Measurements from ENCODE around the gene VAMP7. TPM values are rescaled to one million over a fixed set of nuclear protein-coding genes. Genes with fewer than 3 reads are reported as not detected.

VAMP7 gene
- total RNA-seq, 1 experiment from 2014 or later = 78.4 TPM

- Histone ChIP-seq H3K27ac (ENCODE audit: low read length) (no peak overlapping the region), H3K4me1 (ENCODE audit: control insufficient read depth, insufficient read depth, low read length) (peaks cover 10% of the 10 kb centered on the region), H3K4me3 (ENCODE audit: low read depth in 2 of 2, low read length in 2 of 2) (no peak overlapping the region), H3K9me3 (ENCODE audit: control insufficient read depth, insufficient read depth, low read depth, low read length) (no peaks in the 10 kb centered on the region), H3K27me3 (ENCODE audit: control insufficient read depth, insufficient read depth, low read length) (no peaks in the 10 kb centered on the region), H3K36me3 (ENCODE audit: control insufficient read depth, insufficient read depth, low read length) (peaks cover 13% of the 10 kb centered on the region)
- ChIA-PET POLR2A (no interaction called here), CTCF (no interaction called here)
- in situ Hi-C loops (cut with HindIII; ENCODE audit: low pct_unique_long_range_greater_than_20kb, low sequenced_read_pairs) (no loop called here), intact Hi-C loops (cut with micrococcal nuclease; ENCODE audit: unreplicated experiment) (no loop called here)
- TF ChIP-seq POLR2AphosphoS5 (IDR thresholded peaks at IDR 0.05; ENCODE audit: low read depth, low read length) = no peak
- no peak for TF ChIP-seq SIN3A (IDR thresholded peaks at IDR 0.05; ENCODE audit: borderline replicate concordance, insufficient read depth, low read depth, low read length)
- TF ChIP-seq CTCF (IDR thresholded peaks at IDR 0.05) = no peak
- no TSS peak for BruUV-seq (replicated peaks)
- ATAC-seq (no peak), DNase-seq (ENCODE audit: low read depth, low spot score) (no peak)
These were observed 5.3 kb downstream of the VAMP7 start for GRCh38 chrX:155886409-155886808.

DNA sequence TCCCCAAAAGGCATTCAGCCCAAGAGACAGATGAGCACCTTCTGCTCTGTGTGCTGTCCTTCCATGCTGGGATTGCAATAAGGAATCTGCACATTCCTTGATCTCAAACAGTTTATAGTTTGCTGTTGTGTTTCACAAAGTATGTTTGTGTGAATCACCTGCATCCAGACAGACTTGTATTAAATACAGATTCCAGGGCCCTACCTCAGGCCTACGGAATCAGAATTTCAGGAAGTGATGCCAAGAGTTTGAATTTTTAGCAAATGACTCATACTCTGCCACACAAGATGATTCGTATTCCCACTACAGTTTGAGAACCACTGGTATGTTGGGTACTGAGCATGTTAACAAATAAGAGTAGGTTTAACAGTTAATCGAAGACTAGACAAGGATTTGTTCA lies 7.0 kb downstream of the VAMP7 start:
- ChIA-PET POLR2A (no interaction called here), CTCF (no interaction called here)
- H3K9me3 ChIP-seq (ENCODE audit: control insufficient read depth, insufficient read depth, low read depth, low read length) = no peaks in the 10 kb centered on the region
- in situ Hi-C loops (cut with HindIII; ENCODE audit: low pct_unique_long_range_greater_than_20kb, low sequenced_read_pairs) = no loop called here
- ATAC-seq (peak; percentile 70), DNase-seq (ENCODE audit: low read depth, low spot score) (peak; percentile 76)
- H3K27me3 ChIP-seq (ENCODE audit: control insufficient read depth, insufficient read depth, low read length) = no peaks in the 10 kb centered on the region
- intact Hi-C loops (cut with micrococcal nuclease; ENCODE audit: unreplicated experiment) = no loop called here
- no peak overlapping the region for H3K4me3 ChIP-seq (ENCODE audit: low read depth in 2 of 2, low read length in 2 of 2)
- no TSS peak for BruUV-seq (replicated peaks)
- TF ChIP-seq SIN3A (IDR thresholded peaks at IDR 0.05; ENCODE audit: borderline replicate concordance, insufficient read depth, low read depth, low read length) = no peak
- TF ChIP-seq POLR2AphosphoS5 (IDR thresholded peaks at IDR 0.05; ENCODE audit: low read depth, low read length) = 0 out of 2 replicates have a peak, but pooled peaks have one; percentile 18
- H3K36me3 ChIP-seq (ENCODE audit: control insufficient read depth, insufficient read depth, low read length) = peaks cover 13% of the 10 kb centered on the region
- H3K27ac ChIP-seq (ENCODE audit: low read length) = no peak overlapping the region
- no peaks in the 10 kb centered on the region; the same call in 1 of the 2 replicates for H3K4me1 ChIP-seq (ENCODE audit: control insufficient read depth, insufficient read depth, low read length)

DNA sequence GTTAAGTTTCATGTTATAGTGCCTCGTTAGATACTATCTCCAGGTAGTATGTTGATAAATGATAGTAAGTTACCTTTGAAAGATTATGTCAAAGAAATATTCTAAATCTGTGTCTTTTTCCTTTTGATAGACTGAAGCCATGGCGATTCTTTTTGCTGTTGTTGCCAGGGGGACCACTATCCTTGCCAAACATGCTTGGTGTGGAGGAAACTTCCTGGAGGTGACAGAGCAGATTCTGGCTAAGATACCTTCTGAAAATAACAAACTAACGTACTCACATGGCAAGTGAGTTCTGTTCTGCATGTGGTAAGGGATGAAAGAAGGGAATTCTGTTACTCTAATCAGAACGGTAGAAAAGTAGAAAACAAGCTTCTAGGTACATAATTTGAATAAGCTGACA lies 8.2 kb downstream of the VAMP7 start:
- no peak overlapping the region for H3K27ac ChIP-seq (ENCODE audit: low read length)
- BruUV-seq (replicated peaks) = no TSS peak
- no peaks in the 10 kb centered on the region for H3K27me3 ChIP-seq (ENCODE audit: control insufficient read depth, insufficient read depth, low read length)
- H3K36me3 ChIP-seq (ENCODE audit: control insufficient read depth, insufficient read depth, low read length) = peaks cover 13% of the 10 kb centered on the region
- ATAC-seq (no peak), DNase-seq (ENCODE audit: low read depth, low spot score) (no peak)
- intact Hi-C loops (cut with micrococcal nuclease; ENCODE audit: unreplicated experiment) (no loop called here), in situ Hi-C loops (cut with HindIII; ENCODE audit: low pct_unique_long_range_greater_than_20kb, low sequenced_read_pairs) (no loop called here)
- CTCF ChIA-PET = no interaction called here
- no peaks in the 10 kb centered on the region for H3K9me3 ChIP-seq (ENCODE audit: control insufficient read depth, insufficient read depth, low read depth, low read length)
- H3K4me3 ChIP-seq (ENCODE audit: low read depth in 2 of 2, low read length in 2 of 2) = no peak overlapping the region
- POLR2A ChIA-PET = no interaction called here
- no peak for TF ChIP-seq TCF7L2 (IDR thresholded peaks at IDR 0.05; ENCODE audit: low read depth, low read length)
- TF ChIP-seq POLR2AphosphoS5 (IDR thresholded peaks at IDR 0.05; ENCODE audit: low read depth, low read length) = no peak
- no peak for TF ChIP-seq CTCF (IDR thresholded peaks at IDR 0.05)
- TF ChIP-seq REST (IDR thresholded peaks at IDR 0.05; ENCODE audit: insufficient read depth in 1 of 2, low read depth in 2 of 2, low read length in 1 of 2) = no peak
- TF ChIP-seq SIN3A (IDR thresholded peaks at IDR 0.05; ENCODE audit: borderline replicate concordance, insufficient read depth, low read depth, low read length) = no peak
- H3K4me1 ChIP-seq (ENCODE audit: control insufficient read depth, insufficient read depth, low read length) = no peaks in the 10 kb centered on the region; the same call in 1 of the 2 replicates

All from Panc1 (cell line).